ENCODE data around the gene MAST4. TPM values are rescaled to one million over a fixed set of nuclear protein-coding genes. Genes with fewer than 3 reads are reported as not detected.

Gene MAST4
- total RNA-seq, 4 donors from 2014 or later = 19.5 to 44.1 (median 24.1) TPM

GRCh38 chr5:66642538-66642937 lies 46.3 kb downstream of the MAST4 start:
- DNase-seq (ENCODE audit: low spot score in 2 of 2) = no peak
- Histone ChIP-seq H3K4me1 (no peaks in the 10 kb centered on the region), H3K27me3 (no peaks in the 10 kb centered on the region), H3K36me3 (no peaks in the 10 kb centered on the region), H3K4me3 (no peak overlapping the region), H3K9me3 (no peaks in the 10 kb centered on the region), H3K27ac (no peak overlapping the region)
- 87 to 94% methylated on average over 3 of the region's 3 CpGs for WGBS, 2 donors
- no peak for TF ChIP-seq POLR2A (IDR thresholded peaks at IDR 0.05)
- TF ChIP-seq, protein P1, sequence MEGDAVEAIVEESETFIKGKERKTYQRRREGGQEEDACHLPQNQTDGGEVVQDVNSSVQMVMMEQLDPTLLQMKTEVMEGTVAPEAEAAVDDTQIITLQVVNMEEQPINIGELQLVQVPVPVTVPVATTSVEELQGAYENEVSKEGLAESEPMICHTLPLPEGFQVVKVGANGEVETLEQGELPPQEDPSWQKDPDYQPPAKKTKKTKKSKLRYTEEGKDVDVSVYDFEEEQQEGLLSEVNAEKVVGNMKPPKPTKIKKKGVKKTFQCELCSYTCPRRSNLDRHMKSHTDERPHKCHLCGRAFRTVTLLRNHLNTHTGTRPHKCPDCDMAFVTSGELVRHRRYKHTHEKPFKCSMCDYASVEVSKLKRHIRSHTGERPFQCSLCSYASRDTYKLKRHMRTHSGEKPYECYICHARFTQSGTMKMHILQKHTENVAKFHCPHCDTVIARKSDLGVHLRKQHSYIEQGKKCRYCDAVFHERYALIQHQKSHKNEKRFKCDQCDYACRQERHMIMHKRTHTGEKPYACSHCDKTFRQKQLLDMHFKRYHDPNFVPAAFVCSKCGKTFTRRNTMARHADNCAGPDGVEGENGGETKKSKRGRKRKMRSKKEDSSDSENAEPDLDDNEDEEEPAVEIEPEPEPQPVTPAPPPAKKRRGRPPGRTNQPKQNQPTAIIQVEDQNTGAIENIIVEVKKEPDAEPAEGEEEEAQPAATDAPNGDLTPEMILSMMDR (IDR thresholded peaks at IDR 0.05) = no peak
- TF ChIP-seq EP300 (IDR thresholded peaks at IDR 0.05) = no peak

DNA sequence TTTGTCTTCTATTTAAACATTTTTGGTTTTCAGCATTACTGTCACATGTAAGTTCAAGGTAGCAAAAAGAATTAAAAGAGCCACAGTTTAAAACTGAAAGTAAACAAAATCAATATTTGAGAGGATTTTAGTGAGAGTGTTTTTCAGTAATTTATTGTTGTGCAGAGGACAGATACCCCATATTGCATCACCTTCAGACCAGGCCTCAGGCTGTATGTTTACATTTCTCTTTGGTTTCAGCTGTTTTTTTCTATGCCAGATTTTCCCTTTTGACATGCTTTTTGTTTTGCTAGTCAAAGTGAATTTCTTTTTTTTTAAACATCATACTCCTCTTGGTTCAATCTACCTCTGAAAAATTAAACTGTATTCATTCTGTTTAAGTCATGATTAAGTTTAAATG lies 47.2 kb downstream of the MAST4 start:
- Histone ChIP-seq H3K36me3 (no peaks in the 10 kb centered on the region), H3K27ac (no peak overlapping the region), H3K4me1 (no peaks in the 10 kb centered on the region), H3K9me3 (no peaks in the 10 kb centered on the region), H3K27me3 (no peaks in the 10 kb centered on the region), H3K4me3 (no peak overlapping the region)
- TF ChIP-seq EP300 (IDR thresholded peaks at IDR 0.05) (no peak), POLR2A (IDR thresholded peaks at IDR 0.05) (no peak)
- TF ChIP-seq, protein P1 (IDR thresholded peaks at IDR 0.05) = no peak
- no peak for DNase-seq (ENCODE audit: low spot score in 2 of 2)

DNA sequence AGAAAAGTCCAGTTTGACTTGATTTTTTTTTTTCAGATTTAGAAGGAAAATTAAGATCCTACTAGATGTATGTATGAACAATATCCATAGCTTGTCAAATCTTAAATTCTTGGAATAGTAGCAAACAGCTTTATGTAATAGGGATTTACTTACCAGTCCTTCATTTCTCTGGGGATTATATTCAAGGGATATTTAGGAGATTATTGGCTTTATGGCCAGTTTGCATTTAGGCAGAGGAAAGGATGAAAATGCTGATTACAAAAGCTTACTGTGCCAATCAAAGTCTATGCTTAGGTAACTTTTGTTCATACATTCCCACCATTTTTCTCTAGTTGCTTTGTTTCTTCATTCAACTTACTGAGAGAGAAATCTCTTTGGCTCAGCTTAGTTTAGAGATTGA lies 47.9 kb downstream of the MAST4 start:
- no peak for DNase-seq (ENCODE audit: low spot score in 2 of 2)
- no peaks in the 10 kb centered on the region for H3K27me3 ChIP-seq
- H3K36me3 ChIP-seq = no peaks in the 10 kb centered on the region
- H3K4me1 ChIP-seq = no peaks in the 10 kb centered on the region
- H3K4me3 ChIP-seq = no peak overlapping the region
- TF ChIP-seq EP300 (IDR thresholded peaks at IDR 0.05) (no peak), POLR2A (IDR thresholded peaks at IDR 0.05) (no peak)
- TF ChIP-seq, protein P1 (IDR thresholded peaks at IDR 0.05) = no peak
- no peak overlapping the region for H3K27ac ChIP-seq
- H3K9me3 ChIP-seq = no peaks in the 10 kb centered on the region

DNA sequence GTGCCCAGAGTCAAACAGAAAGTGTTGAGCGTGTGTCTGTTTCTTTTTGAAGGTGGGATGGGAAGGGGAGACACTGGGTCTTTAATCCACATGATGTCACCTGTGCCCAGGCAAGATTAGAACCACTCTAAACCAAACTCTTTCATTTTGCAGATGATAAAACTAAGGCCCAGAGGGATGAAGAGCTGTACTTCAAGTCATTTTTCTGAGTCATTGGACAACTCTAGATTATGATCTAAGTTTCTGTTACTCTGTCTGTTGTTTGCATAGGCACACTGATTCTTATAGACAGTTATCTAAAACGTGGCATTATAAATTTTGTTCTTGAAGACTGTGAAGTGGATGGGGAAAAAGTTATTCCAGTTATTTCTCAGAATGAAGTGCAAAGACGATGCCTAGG lies 48.8 kb downstream of the MAST4 start:
- Histone ChIP-seq H3K9me3 (no peaks in the 10 kb centered on the region), H3K4me3 (no peak overlapping the region), H3K27ac (no peak overlapping the region), H3K4me1 (no peaks in the 10 kb centered on the region), H3K27me3 (no peaks in the 10 kb centered on the region), H3K36me3 (no peaks in the 10 kb centered on the region)
- 72 to 81% methylated on average over 3 of the region's 3 CpGs for WGBS, 2 donors
- TF ChIP-seq, protein P1 (IDR thresholded peaks at IDR 0.05) = no peak
- TF ChIP-seq EP300 (IDR thresholded peaks at IDR 0.05) (no peak), POLR2A (IDR thresholded peaks at IDR 0.05) (no peak)
- DNase-seq (ENCODE audit: low spot score in 2 of 2) = no peak

DNA sequence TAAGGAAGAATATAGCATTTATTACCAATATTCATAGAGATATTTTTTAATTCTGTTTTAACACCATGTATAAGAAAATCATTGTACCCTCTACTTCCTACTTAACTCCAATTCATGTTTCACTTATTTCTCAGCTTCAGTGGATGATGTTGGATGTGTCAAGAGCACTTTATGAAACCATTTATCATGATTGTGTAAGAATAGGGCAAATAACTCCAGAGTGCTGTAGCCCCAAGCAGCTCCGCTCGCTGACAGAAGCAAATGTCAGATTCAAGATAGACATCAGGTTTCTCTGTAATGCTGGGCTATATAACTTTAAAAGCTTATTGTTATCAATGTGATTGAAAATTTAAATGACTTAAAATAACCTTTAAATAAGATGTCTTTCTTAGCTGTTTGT lies 50.4 kb downstream of the MAST4 start:
- Histone ChIP-seq H3K27ac (no peak overlapping the region), H3K36me3 (no peaks in the 10 kb centered on the region), H3K27me3 (no peaks in the 10 kb centered on the region), H3K9me3 (peaks cover 0 to under 1% (median 0%) of the 10 kb centered on the region in 4 donors), H3K4me1 (no peaks in the 10 kb centered on the region), H3K4me3 (no peak overlapping the region)
- DNase-seq (ENCODE audit: low spot score in 2 of 2) = no peak
- TF ChIP-seq, protein P1 (IDR thresholded peaks at IDR 0.05) = no peak
- no peak for TF ChIP-seq POLR2A (IDR thresholded peaks at IDR 0.05)
- no peak for TF ChIP-seq EP300 (IDR thresholded peaks at IDR 0.05)
- 81 to 93% methylated on average over 2 of the region's 2 CpGs for WGBS, 2 donors

All from tibial nerve (tissue), 4 donors.